OCI-LY7 (cell line): ENCODE results near the gene CHRM5. TPM values are rescaled to one million over a fixed set of nuclear protein-coding genes. Genes with fewer than 3 reads are reported as not detected.

ENCODE experiments used
- BruUV-seq: library from RNA; stranded (reverse); fragments of 400-500 nt; replicated peaks from 2 replicates; lab custom pipeline; 2021; lab: Mats Ljungman, UMichigan
- CTCF ChIA-PET: fragments of 300-600 bp; sonication (Branson Sonifier 250); formaldehyde crosslinking; loops from one replicate; lab custom pipeline; 2022; ENCODE audit warnings: antibody characterized with exemption; ENCODE audit not compliant: unreplicated experiment; lab: Charles Lee
- POLR2A ChIA-PET: fragments of 300-600 bp; sonication (Branson Sonifier 250); formaldehyde crosslinking; loops from one replicate; lab custom pipeline; 2022; ENCODE audit warnings: antibody characterized with exemption; lab: Charles Lee
- DNase-seq: peaks from one replicate; pipeline ENCODE4 v3.0.0-alpha.2; 2015; ENCODE audit warnings: low spot score
- H2AFZ ChIP-seq: fragments of 200-600 bp; sonication (generic), shearing (Covaris generic); 2 replicates; pipeline ENCODE4 v1.6.1; 2014; ENCODE audit warnings: mild to moderate bottlenecking, antibody characterized with exemption, low read length, moderate library complexity
- H3K27ac ChIP-seq: fragments of 200-600 bp; sonication (generic); 2 replicates; pipeline ENCODE4 v1.5.1; 2014; ENCODE audit warnings: mixed run types, low read depth, mild to moderate bottlenecking, moderate library complexity, low read length, inconsistent platforms; ENCODE audit not compliant: poor library complexity, severe bottlenecking
- H3K36me3 ChIP-seq: fragments of 200-600 bp; sonication (generic); 2 replicates; pipeline ENCODE4 v1.6.1; 2014; ENCODE audit warnings: mild to moderate bottlenecking, antibody characterized with exemption, low read length, moderate library complexity, mixed read lengths; ENCODE audit not compliant: insufficient read depth
- H3K4me1 ChIP-seq: fragments of 200-600 bp; sonication (generic); 2 replicates; pipeline ENCODE4 v1.5.1; 2014; ENCODE audit warnings: mild to moderate bottlenecking, low read length; ENCODE audit not compliant: insufficient read depth, poor library complexity, severe bottlenecking
- H3K4me2 ChIP-seq: fragments of 200-600 bp; sonication (generic); 2 replicates; pipeline ENCODE4 v1.6.1; 2014; ENCODE audit warnings: mild to moderate bottlenecking, low read length
- H3K4me3 ChIP-seq: fragments of 200-600 bp; sonication (generic); 2 replicates; pipeline ENCODE4 v1.5.1; 2014; ENCODE audit warnings: mild to moderate bottlenecking, low read depth, low read length; ENCODE audit not compliant: poor library complexity, severe bottlenecking
- H3K79me2 ChIP-seq: fragments of 200-600 bp; sonication (generic); 2 replicates; pipeline ENCODE4 v1.6.1; 2016; ENCODE audit warnings: low read depth, mild to moderate bottlenecking, low read length, moderate library complexity, mixed read lengths; ENCODE audit not compliant: insufficient read depth
- H3K9me2 ChIP-seq: fragments of 200-600 bp; sonication (generic); 2 replicates; pipeline ENCODE4 v1.6.1; 2016; ENCODE audit warnings: mild to moderate bottlenecking, low read length, mixed read lengths; ENCODE audit not compliant: insufficient read depth
- H3K9me3 ChIP-seq: fragments of 200-600 bp; sonication (generic); 2 replicates; pipeline ENCODE4 v1.6.1; 2014; ENCODE audit warnings: mild to moderate bottlenecking, mixed run types, low read length, mixed read lengths
- H4K20me1 ChIP-seq: fragments of 200-600 bp; sonication (generic); 2 replicates; pipeline ENCODE4 v1.6.1; 2014; ENCODE audit warnings: mild to moderate bottlenecking, antibody characterized with exemption, low read length, moderate library complexity, mixed read lengths; ENCODE audit not compliant: insufficient read depth
- CTCF ChIP-seq: fragments of 200-600 bp; sonication (generic); conservative IDR thresholded peaks from 2 replicates; pipeline ENCODE4 v1.5.1; 2014; ENCODE audit warnings: mild to moderate bottlenecking, antibody characterized with exemption, low read length, moderate library complexity, mixed read lengths
- EZH2phosphoT487 ChIP-seq: fragments of 200-600 bp; sonication (generic); IDR thresholded peaks from 2 replicates; pipeline ENCODE4 v1.6.1; 2018; ENCODE audit warnings: low read depth, borderline replicate concordance, mild to moderate bottlenecking, mixed run types, antibody characterized with exemption, low read length, moderate library complexity, mixed read lengths
- intact Hi-C: fragments of 100-400 bp; cut with micrococcal nuclease; formaldehyde crosslinking; loops from one replicate; pipeline ENCODE4 v1.10.0; 2022; ENCODE audit not compliant: unreplicated experiment
- total RNA-seq, 2 experiments: library from RNA; depleted of rRNA in 1 of 2; stranded (reverse); fragments of >200 nt in 1 of 2; shearing (Covaris generic) in 1 of 2; gene quantifications; 2 replicates each; pipeline ENCODE4 v1.2.3, GENCODE V29; 2014 to 2022

CHRM5 gene
- total RNA-seq, 2 experiments from 2014 or later: not detected

GRCh38 chr15:34025252-34025651 is 57.0 kb downstream of the CHRM5 start:
- intact Hi-C loops: no loop called here
- peaks cover 6% of the 10 kb centered on the region; the same call in 1 of the 2 replicates for H4K20me1 ChIP-seq
- H3K4me2 ChIP-seq: no peak overlapping the region
- H3K27ac ChIP-seq: no peak overlapping the region
- H3K9me2 ChIP-seq: no peaks in the 10 kb centered on the region
- POLR2A ChIA-PET: no interaction called here
- H3K4me3 ChIP-seq: no peak overlapping the region
- H3K4me1 ChIP-seq: no peaks in the 10 kb centered on the region
- H2AFZ ChIP-seq: no peak overlapping the region
- CTCF ChIA-PET: no interaction called here
- H3K79me2 ChIP-seq: no peaks in the 10 kb centered on the region
- no peaks in the 10 kb centered on the region for H3K36me3 ChIP-seq
- BruUV-seq: no TSS peak
- no peak for DNase-seq
- no peak for TF ChIP-seq EZH2phosphoT487
- no peak for TF ChIP-seq CTCF
- H3K9me3 ChIP-seq: no peaks in the 10 kb centered on the region

- no peak for DNase-seq
- ChIA-PET CTCF (no interaction called here), POLR2A (interaction anchor here (0.6 to 1.3 kb wide), 2 partner anchors 9 to 35 kb away, joined by 3 to 6 read pairs; no protein-coding TSS in a partner anchor)
- Histone ChIP-seq H4K20me1 (peaks cover 6% of the 10 kb centered on the region; the same call in 1 of the 2 replicates), H3K36me3 (no peaks in the 10 kb centered on the region), H3K4me2 (no peak overlapping the region), H3K9me2 (no peaks in the 10 kb centered on the region), H3K27ac (no peak overlapping the region), H3K79me2 (no peaks in the 10 kb centered on the region), H3K4me1 (no peaks in the 10 kb centered on the region), H3K9me3 (no peaks in the 10 kb centered on the region), H3K4me3 (no peak overlapping the region), H2AFZ (no peak overlapping the region)
- BruUV-seq: no TSS peak
- no peak for TF ChIP-seq CTCF
- TF ChIP-seq EZH2phosphoT487: no peak
- intact Hi-C loops: no loop called here
Observed at GRCh38 chr15:34027606-34028005, 59.3 kb downstream of the CHRM5 start.

GRCh38 chr15:34031987-34032760 is 63.9 kb downstream of the CHRM5 start:
- Histone ChIP-seq H3K9me2 (no peaks in the 10 kb centered on the region), H2AFZ (no peak overlapping the region), H3K27ac (no peak overlapping the region), H3K4me1 (no peaks in the 10 kb centered on the region), H4K20me1 (no peaks in the 10 kb centered on the region), H3K79me2 (peaks cover 2% of the 10 kb centered on the region; the same call in 1 of the 2 replicates), H3K36me3 (no peaks in the 10 kb centered on the region), H3K9me3 (no peaks in the 10 kb centered on the region), H3K4me3 (no peak overlapping the region), H3K4me2 (no peak overlapping the region)
- POLR2A ChIA-PET: interaction anchor here (1.1 kb wide), 1 partner anchor 9 kb away, joined by 4 read pairs; no protein-coding TSS in a partner anchor
- intact Hi-C loops: loop anchor here (10.0 kb wide), 1 partner anchor 333 kb away; the partner anchor contains the start of gene LPCAT4
- no peak for DNase-seq
- TF ChIP-seq EZH2phosphoT487: no peak
- no peak for TF ChIP-seq CTCF
- BruUV-seq: no TSS peak
- CTCF ChIA-PET: no interaction called here
